OCI-LY1 (cell line): ENCODE measurements around the gene HIRA.

ENCODE experiments used
- CTCF ChIP-seq: fragments of 200-600 bp; sonication (generic), shearing (Covaris generic); IDR thresholded peaks from 2 replicates; pipeline ENCODE4 v1.5.1; 2017; ENCODE audit warnings: mild to moderate bottlenecking, antibody characterized with exemption, low read length, moderate library complexity, mixed read lengths
- EZH2 ChIP-seq: fragments of 200-600 bp; sonication (generic), shearing (Covaris generic); IDR thresholded peaks from 2 replicates; pipeline ENCODE4 v1.8.0; 2017; ENCODE audit warnings: borderline replicate concordance, mixed run types, mild to moderate bottlenecking, antibody characterized with exemption, low read length, moderate library complexity, mixed read lengths

GRCh38 chr22:19397734-19398104 is 33.8 kb downstream of the HIRA start:
- TF ChIP-seq CTCF, result no peak
- no peak for TF ChIP-seq EZH2
